ENCODE data around the gene MSGN1. TPM values are rescaled to one million over a fixed set of nuclear protein-coding genes. Genes with fewer than 3 reads are reported as not detected.

MSGN1 gene
- total RNA-seq, 1 donor from 2014 or later = not detected

DNA sequence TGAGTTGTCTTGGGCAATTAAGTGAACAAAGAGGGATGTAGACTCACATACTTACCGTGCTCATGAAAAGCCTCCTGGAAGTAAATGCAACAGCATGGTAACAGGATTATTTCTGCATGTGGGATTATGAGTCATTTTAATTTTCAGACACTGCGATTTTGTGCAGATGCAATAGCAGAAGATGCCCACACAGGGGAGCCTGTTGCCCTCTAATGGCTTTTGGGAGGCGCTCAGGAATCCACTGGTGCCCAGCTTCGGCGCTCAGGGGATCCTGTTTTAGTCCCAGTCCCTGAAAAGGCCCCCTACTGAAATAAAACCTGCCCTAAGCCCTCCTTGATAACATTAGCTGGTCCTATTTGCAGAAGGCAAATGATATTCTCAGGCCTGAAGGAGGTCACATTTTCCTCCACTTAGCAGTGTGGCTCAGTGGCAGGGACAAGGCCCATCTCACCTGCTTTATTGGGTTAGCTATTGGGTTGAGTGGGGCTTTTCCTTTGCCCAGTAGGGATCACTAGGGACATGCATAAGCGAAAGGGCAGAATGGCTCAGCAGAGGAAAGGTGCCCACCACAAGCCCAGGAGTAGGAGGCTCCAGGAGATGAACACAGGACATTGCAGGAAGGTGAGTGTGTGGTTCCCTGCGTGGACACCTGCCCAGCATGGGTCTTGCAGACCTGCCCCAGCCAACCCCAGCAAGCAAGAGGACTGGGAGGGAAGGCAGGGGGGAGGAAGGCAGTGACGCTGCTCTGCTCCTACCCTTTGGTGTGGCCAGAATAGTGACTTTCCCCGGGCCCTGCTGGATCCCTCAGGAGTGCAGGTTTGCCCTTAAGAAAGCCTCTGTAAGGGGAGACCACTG lies 35.7 kb downstream of the MSGN1 start:
- TF ChIP-seq, protein P1, sequence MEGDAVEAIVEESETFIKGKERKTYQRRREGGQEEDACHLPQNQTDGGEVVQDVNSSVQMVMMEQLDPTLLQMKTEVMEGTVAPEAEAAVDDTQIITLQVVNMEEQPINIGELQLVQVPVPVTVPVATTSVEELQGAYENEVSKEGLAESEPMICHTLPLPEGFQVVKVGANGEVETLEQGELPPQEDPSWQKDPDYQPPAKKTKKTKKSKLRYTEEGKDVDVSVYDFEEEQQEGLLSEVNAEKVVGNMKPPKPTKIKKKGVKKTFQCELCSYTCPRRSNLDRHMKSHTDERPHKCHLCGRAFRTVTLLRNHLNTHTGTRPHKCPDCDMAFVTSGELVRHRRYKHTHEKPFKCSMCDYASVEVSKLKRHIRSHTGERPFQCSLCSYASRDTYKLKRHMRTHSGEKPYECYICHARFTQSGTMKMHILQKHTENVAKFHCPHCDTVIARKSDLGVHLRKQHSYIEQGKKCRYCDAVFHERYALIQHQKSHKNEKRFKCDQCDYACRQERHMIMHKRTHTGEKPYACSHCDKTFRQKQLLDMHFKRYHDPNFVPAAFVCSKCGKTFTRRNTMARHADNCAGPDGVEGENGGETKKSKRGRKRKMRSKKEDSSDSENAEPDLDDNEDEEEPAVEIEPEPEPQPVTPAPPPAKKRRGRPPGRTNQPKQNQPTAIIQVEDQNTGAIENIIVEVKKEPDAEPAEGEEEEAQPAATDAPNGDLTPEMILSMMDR (IDR thresholded peaks at IDR 0.05; ENCODE audit: unreplicated experiment) = peak; percentile 79
- Mint-ChIP-seq H3K9me3 (ENCODE audit: unreplicated experiment) (no peaks in the 10 kb centered on the region), H3K27me3 (ENCODE audit: unreplicated experiment) (no peaks in the 10 kb centered on the region), H3K36me3 (ENCODE audit: low read depth, unreplicated experiment) (no peaks in the 10 kb centered on the region), H3K4me3 (ENCODE audit: unreplicated experiment) (no peak overlapping the region), H3K27ac (ENCODE audit: unreplicated experiment) (no peak overlapping the region), H3K4me1 (ENCODE audit: unreplicated experiment) (no peaks in the 10 kb centered on the region)
- peak; percentile 62 for DNase-seq (ENCODE audit: low spot score)

DNA sequence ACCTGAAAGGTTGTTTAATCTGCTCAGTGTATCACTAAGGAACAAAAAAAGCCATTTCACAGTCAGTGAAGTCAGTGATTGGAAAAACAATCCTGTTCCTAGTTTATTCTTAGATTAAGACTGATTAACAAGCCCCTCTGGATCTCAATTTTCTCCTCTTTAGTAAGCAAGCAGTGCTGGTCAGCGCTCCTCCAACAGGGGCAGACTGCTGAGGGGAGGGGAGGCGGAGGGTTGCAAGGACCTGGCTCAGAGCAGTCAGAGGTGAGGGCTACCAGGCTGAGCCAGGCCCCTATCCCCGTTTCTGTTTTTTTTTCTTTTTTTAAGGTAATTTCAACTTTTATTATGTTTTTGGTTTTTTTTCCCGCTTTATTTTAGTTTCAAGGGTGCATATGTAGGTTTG lies 37.5 kb downstream of the MSGN1 start:
- Mint-ChIP-seq H3K4me3 (ENCODE audit: unreplicated experiment) (no peak overlapping the region), H3K27ac (ENCODE audit: unreplicated experiment) (no peak overlapping the region), H3K9me3 (ENCODE audit: unreplicated experiment) (no peaks in the 10 kb centered on the region), H3K4me1 (ENCODE audit: unreplicated experiment) (no peaks in the 10 kb centered on the region), H3K36me3 (ENCODE audit: low read depth, unreplicated experiment) (no peaks in the 10 kb centered on the region), H3K27me3 (ENCODE audit: unreplicated experiment) (no peaks in the 10 kb centered on the region)
- TF ChIP-seq, protein P1 (IDR thresholded peaks at IDR 0.05; ENCODE audit: unreplicated experiment) = no peak
- no peak for DNase-seq (ENCODE audit: low spot score)

DNA sequence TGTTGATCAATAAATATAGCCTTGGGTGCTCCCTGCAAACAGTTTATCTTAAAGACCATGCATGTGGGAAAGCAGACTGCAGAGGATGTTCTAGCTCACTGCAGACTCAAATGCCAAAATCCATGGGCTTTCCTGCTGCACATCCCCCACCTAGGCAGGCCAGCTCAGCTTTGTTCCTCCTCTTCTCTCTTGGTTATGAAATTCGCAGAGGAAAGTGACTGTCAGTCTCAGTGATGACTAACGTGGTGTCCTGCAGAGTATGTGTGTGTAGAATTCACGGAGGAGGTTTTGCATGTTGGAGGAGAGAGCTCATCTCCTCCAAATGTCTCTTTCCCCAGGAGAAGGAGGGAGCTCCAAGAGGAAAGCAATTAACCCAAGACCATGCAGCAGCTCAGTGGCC lies 40.8 kb downstream of the MSGN1 start:
- no peak overlapping the region for H3K4me3 Mint-ChIP-seq (ENCODE audit: unreplicated experiment)
- H3K27ac Mint-ChIP-seq (ENCODE audit: unreplicated experiment) = no peak overlapping the region
- no peaks in the 10 kb centered on the region for H3K36me3 Mint-ChIP-seq (ENCODE audit: low read depth, unreplicated experiment)
- DNase-seq (ENCODE audit: low spot score) = no peak
- peaks cover 3% of the 10 kb centered on the region for H3K4me1 Mint-ChIP-seq (ENCODE audit: unreplicated experiment)
- no peaks in the 10 kb centered on the region for H3K9me3 Mint-ChIP-seq (ENCODE audit: unreplicated experiment)
- peaks cover 4% of the 10 kb centered on the region for H3K27me3 Mint-ChIP-seq (ENCODE audit: unreplicated experiment)
- TF ChIP-seq, protein P1 (IDR thresholded peaks at IDR 0.05; ENCODE audit: unreplicated experiment) = no peak

DNA sequence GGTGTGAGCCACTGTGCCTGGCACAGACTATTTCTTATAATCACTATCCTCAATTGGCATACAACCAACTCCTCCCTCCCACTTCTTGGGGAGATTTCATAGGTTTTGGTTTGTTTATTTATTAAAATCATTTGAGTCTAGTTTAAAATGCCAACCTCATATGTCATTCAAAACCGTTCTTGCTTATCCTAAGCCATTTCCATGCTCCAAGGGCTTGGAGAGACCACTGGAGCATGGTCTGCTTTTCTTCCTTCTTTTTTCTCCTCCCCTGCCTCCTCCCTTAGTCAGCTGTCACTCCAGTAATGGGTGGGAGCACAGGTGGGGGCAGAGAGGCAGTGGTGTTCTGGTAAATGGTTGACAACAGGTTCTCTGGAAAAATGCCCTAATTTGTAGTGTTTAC lies 41.8 kb downstream of the MSGN1 start:
- Mint-ChIP-seq H3K4me1 (ENCODE audit: unreplicated experiment) (peaks cover 3% of the 10 kb centered on the region), H3K4me3 (ENCODE audit: unreplicated experiment) (no peak overlapping the region), H3K27me3 (ENCODE audit: unreplicated experiment) (peaks cover 4% of the 10 kb centered on the region), H3K27ac (ENCODE audit: unreplicated experiment) (no peak overlapping the region), H3K36me3 (ENCODE audit: low read depth, unreplicated experiment) (no peaks in the 10 kb centered on the region), H3K9me3 (ENCODE audit: unreplicated experiment) (no peaks in the 10 kb centered on the region)
- TF ChIP-seq, protein P1 (IDR thresholded peaks at IDR 0.05; ENCODE audit: unreplicated experiment) = no peak
- no peak for DNase-seq (ENCODE audit: low spot score)

DNA sequence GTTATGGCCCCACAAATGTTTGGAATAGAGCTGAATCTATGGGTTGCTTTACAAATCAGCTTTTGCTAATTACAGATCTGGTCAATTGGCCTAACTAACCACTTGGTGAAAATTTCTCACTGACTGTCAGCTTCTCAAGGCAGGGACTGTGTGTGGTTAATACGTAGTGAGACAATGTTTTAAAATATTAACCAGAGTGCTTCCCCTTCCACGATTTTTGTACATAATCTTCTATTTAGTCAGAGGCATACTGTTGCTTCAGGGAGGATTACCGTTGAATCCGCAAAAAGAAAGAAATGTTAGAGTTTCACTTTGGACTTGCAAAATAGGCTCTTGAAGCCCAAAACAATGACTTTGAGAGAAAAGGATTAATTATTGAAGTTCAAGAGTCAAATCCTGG lies 47.3 kb downstream of the MSGN1 start:
- Mint-ChIP-seq H3K4me3 (ENCODE audit: unreplicated experiment) (no peak overlapping the region), H3K9me3 (ENCODE audit: unreplicated experiment) (no peaks in the 10 kb centered on the region), H3K4me1 (ENCODE audit: unreplicated experiment) (peaks cover 10% of the 10 kb centered on the region), H3K27me3 (ENCODE audit: unreplicated experiment) (peaks cover 4% of the 10 kb centered on the region), H3K36me3 (ENCODE audit: low read depth, unreplicated experiment) (no peaks in the 10 kb centered on the region), H3K27ac (ENCODE audit: unreplicated experiment) (no peak overlapping the region)
- DNase-seq (ENCODE audit: low spot score) = no peak
- TF ChIP-seq, protein P1 (IDR thresholded peaks at IDR 0.05; ENCODE audit: unreplicated experiment) = no peak

Measured in endothelial cell (in vitro differentiated cells).